Activated T-helper 9 cell treated with anti-CD3 and anti-CD28 coated beads, Interleukin-2, amount 50 U/mL, for 16 hours (primary cell): ENCODE measurements around the gene FTO.

Experiments
- DNase-seq: peaks from one replicate; pipeline ENCODE4 v3.0.0-alpha.2; 2020; ENCODE audit warnings: low read depth

The FTO gene

GRCh38 chr16:54009464-54010176 is 305.7 kb downstream of the FTO start:
- DNase-seq = no peak

DNA sequence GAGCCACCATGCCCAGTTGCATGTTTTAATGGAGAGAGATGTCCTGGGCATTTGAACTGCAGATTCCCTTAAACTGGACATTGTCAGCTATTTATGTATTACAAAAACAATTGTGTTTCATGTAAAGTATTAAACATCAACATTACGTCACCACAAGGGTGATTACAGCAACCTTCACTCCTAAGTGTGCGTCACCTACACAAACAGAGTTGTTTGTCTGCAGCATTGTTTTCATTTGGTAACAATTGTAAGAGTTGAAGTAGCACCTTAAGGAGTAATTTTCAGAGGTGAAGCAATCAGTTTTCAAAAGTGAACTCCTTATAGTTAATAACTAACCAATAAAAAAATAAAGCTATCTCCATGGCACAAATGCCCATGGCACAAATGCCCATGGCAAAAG is 311.2 kb downstream of the FTO start:
- DNase-seq = no peak

GRCh38 chr16:54022362-54022761 is 318.4 kb downstream of the FTO start:
- no peak for DNase-seq

GRCh38 chr16:54026456-54026855 is 322.5 kb downstream of the FTO start:
- no peak for DNase-seq

- DNase-seq = no peak
Measured at GRCh38 chr16:54027062-54027461, 323.1 kb downstream of the FTO start.

DNA sequence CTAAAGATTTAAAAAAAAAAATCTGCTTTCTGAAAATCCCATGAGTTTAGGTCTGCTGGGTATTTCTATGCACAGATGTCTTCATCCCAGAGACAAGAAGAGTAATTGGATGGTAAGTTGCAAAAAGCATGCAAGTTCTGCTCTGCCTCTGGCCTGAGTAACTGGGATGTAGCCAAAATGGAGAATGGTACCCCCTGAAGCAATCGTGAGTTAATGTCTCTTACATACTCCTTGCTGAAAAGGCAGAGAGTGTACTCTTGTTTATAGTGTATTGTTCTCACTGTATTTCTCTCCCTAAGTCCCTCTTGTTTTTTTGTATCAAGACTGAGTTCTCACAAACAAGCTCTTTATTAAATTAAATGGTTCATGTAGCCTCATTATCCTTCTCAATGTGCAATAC is 323.6 kb downstream of the FTO start:
- no peak for DNase-seq

DNA sequence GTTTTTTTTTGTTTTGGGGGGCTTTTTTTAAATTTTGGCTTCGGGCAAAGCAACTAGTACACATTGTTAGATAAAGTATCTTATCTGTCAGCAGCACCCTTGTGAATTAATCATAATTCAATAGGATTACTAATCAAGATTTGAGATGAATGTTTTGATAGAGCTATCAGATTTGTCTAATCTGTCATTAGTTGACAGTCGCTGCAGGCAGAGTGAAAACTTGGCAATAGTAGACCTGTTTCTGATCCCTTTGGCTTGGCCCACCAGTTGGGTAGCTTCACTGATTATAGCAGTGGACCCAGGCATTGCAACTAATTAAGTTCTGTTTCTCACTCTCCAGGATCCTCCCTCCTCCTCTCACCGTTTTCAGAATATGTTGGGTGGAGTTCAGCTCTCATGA is 324.0 kb downstream of the FTO start:
- no peak for DNase-seq

- DNase-seq = no peak
Measured at GRCh38 chr16:54030451-54030850, 326.5 kb downstream of the FTO start.

DNA sequence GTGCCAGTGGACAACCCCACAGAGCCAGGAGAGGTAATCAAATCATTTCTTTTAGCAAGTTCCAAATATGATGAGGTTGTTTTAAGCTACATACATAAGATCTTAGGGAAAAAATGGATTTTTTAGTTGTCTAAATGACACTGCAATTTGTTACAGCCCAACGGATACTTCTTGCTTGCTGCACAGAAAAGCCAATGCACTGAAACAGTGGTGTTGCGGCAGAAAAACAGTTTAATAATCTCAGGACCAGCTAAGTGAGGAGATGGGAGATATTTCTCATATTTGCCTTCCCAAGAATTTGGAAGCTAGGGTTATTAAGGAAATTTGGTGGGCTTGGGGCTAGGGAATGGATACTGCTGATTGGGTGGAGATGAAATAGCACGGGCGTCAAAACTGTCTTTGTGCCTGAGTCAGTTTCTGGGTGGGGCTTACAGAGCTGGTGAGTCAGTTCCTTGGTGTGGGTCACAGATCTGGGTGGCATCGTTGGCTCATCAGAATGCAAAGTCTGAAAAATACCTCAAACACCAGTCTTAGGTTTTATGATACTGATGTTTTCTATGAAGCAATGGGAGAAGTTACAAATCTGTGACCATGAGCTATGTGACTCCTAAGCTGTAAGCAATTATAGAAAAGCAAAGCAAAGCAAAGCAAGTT is 327.3 kb downstream of the FTO start:
- DNase-seq = no peak

- DNase-seq = no peak
Measured at GRCh38 chr16:54033747-54034146, 329.8 kb downstream of the FTO start.

GRCh38 chr16:54034684-54035083 is 330.7 kb downstream of the FTO start:
- no peak for DNase-seq

- no peak for DNase-seq
Measured at GRCh38 chr16:54040480-54040879, 336.5 kb downstream of the FTO start.

GRCh38 chr16:54040975-54041374 is 337.0 kb downstream of the FTO start:
- DNase-seq = no peak

DNA sequence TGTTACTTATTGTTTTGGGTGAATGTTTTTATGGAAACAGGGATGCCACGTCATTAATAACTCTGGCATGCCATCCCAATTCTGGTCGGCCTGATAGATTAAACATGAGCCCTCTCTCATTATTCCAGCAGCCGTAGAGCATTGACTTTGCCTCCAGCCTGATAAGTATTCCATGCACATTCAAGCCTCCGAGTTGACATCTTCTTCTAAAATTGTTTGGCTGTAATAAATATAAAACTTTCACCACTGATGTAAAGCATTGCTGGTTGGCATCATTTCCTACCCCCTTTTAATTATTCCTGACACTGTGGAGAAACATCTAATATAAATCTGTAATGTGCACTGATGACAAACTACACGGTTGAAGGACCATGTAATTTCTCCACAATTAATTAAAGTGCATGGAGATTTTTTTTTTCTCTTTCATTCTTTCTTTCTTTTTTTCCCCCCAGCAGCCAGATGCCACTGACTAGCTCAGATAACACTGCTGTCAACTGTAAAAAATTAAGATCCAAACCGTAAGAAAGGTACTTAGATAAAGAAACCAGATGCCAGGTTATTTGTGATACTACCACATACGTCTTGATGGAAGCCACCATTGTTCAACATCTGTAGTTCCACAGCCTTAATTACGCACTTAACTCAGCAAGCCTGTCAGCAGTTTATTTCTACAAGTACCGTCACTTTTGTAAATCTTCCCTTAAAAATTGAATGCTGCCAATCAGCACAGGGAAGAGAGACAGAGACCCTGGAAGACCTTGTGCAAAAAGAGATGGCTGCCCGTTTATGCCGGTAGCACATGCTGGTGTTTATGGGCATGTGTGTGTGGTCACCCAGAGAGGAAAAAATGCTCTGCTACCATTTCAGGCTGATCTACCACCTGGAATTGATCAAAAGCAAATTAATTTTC is 344.9 kb downstream of the FTO start:
- DNase-seq = no peak

DNA sequence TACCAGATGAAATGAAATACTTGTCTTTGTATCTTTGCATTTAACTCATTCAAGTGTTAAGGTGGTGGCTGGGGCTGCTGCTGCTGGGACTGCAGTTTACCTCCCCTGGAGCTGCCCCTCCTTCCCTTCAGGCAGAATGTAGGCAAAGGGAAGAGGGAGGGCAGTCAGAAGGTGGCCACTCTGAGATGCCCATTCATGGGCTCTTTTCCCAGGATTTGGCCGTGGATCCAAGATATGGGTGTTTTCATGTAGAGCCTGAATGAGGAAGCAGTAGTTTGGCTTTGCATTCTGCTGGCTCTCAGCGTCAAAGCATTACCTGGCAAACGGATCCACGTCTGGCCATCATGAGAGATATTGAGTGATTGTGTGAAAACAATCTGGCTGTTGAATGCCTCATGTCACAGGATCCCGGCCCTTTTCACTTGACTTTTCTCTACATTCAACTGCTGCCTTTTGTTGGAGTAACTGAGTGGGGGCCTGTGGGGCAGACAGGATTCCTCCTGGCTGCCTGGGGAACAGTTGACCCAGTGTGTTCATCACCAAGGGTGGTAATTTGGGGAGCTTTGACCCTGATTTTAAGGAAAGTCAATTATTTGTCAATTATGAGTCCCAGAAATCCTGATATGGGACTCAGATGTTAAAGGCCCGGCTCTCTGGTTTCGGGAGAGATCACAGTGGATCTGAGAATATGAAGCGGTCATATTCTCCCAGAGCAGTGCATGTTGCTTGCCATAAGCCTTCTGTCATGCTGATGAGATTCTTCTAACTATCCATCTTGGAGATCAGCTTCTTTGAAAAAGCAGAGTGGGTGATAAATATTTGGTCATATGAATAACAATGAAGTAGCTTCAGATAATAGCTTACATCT is 345.9 kb downstream of the FTO start:
- no peak for DNase-seq

GRCh38 chr16:54050459-54051210 is 346.7 kb downstream of the FTO start:
- DNase-seq = no peak

DNA sequence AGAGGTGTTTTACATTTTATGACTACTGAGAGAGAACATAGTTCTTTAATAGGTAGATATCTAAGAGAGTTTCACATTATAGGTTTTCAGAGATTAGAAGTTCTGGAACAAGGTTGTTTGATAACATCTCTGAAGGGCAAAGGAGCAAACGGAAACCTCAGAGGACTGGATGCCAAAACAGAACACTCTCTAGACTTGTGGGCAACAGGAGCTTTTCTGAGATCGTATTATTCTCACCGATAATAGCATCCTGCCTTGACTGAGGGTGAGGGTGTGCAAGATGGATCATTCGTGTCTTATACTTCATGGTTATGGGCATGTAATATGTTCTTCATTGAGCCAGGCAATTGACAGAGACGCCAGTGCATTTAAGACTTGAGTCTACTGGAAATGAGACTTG is 347.9 kb downstream of the FTO start:
- no peak for DNase-seq

DNA sequence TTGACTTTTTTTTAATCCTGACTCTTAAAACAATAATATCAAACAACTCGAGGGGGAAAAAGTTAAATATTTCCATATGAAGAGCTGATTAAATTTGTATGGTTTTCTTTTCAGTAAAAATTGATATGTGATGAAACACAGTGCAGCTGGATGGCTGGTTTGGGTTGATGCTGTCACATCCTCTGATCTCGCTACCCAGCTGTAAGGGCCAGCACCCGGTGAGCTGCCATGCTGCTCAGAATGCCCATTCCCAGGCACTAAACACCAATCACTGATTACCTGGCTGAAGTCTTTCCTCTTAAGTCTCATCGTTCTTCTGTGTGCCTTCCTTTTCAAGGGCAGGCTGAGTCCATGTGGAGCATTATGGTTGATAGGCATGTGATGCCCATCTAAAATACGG is 348.3 kb downstream of the FTO start:
- no peak for DNase-seq

GRCh38 chr16:54053891-54054820 is 350.2 kb downstream of the FTO start:
- DNase-seq = no peak

- DNase-seq = no peak
Measured at GRCh38 chr16:54055191-54055590, 351.2 kb downstream of the FTO start.
